ENCODE data around the gene SPTB.

Gene SPTB

GRCh38 chr14:64817631-64818030 is 62.1 kb downstream of the SPTB start:
- CTCF ChIA-PET, result interaction anchor here (1.9 to 2.7 kb wide), 2 partner anchors 18 to 74 kb away, joined by 6 to 15 read pairs; no protein-coding TSS in a partner anchor
- H3K27ac ChIP-seq (ENCODE audit: insufficient read depth in 1 of 2, low read depth in 1 of 2, low read length in 2 of 2, poor library complexity in 1 of 2, severe bottlenecking in 2 of 2), result no peak overlapping the region
- peaks cover 0 to 18% (median 0%) of the 10 kb centered on the region in 5 experiments for H3K27me3 ChIP-seq (replicated peaks in 2 of 5; ENCODE audit: control insufficient read depth in 4 of 5, insufficient read depth in 5 of 5, low read length in 4 of 5)
- POLR2A ChIA-PET, result no interaction called here
- H3K36me3 ChIP-seq (ENCODE audit: control insufficient read depth in 4 of 4, insufficient read depth in 4 of 4, low read length in 3 of 4), result no peaks in the 10 kb centered on the region
- DNase-seq, result no peak
- H3K4me1 ChIP-seq (ENCODE audit: control extremely low read depth in 1 of 4, control insufficient read depth in 4 of 4, insufficient read depth in 4 of 4, low read length in 3 of 4), result no peaks in the 10 kb centered on the region
- H3K9me3 ChIP-seq (ENCODE audit: control extremely low read depth in 1 of 5, control insufficient read depth in 4 of 5, insufficient read depth in 2 of 5, low read depth in 1 of 5, low read length in 4 of 5), result no peaks in the 10 kb centered on the region
- H3K4me3 ChIP-seq (ENCODE audit: control insufficient read depth in 1 of 7, extremely low read depth in 1 of 7, insufficient read depth in 4 of 7, low read depth in 2 of 7, low read length in 6 of 7), result no peak overlapping the region
- WGBS (ENCODE audit: insufficient coverage), result 91% methylated on average over 3 of the region's 3 CpGs

- Histone ChIP-seq H3K9me3 (ENCODE audit: control extremely low read depth in 1 of 5, control insufficient read depth in 4 of 5, insufficient read depth in 2 of 5, low read depth in 1 of 5, low read length in 4 of 5) (no peaks in the 10 kb centered on the region), H3K27me3 (replicated peaks in 2 of 5; ENCODE audit: control insufficient read depth in 4 of 5, insufficient read depth in 5 of 5, low read length in 4 of 5) (peaks cover 0 to 18% (median 0%) of the 10 kb centered on the region in 5 experiments), H3K4me1 (ENCODE audit: control extremely low read depth in 1 of 4, control insufficient read depth in 4 of 4, insufficient read depth in 4 of 4, low read length in 3 of 4) (peaks cover 0 to 2% (median 0%) of the 10 kb centered on the region in 4 experiments), H3K27ac (ENCODE audit: insufficient read depth in 1 of 2, low read depth in 1 of 2, low read length in 2 of 2, poor library complexity in 1 of 2, severe bottlenecking in 2 of 2) (no peak overlapping the region), H3K36me3 (ENCODE audit: control insufficient read depth in 4 of 4, insufficient read depth in 4 of 4, low read length in 3 of 4) (no peaks in the 10 kb centered on the region), H3K4me3 (ENCODE audit: control insufficient read depth in 1 of 7, extremely low read depth in 1 of 7, insufficient read depth in 4 of 7, low read depth in 2 of 7, low read length in 6 of 7) (no peak overlapping the region)
- ChIA-PET POLR2A (no interaction called here), CTCF (interaction anchor here (0.6 to 2.7 kb wide), 6 partner anchors 8 to 76 kb away, joined by 3 to 15 read pairs (median 4); no protein-coding TSS in a partner anchor)
- WGBS (ENCODE audit: insufficient coverage), result 97% methylated on average over 5 of the region's 6 CpGs
- no peak for DNase-seq
Observed at GRCh38 chr14:64816221-64816783, 63.4 kb downstream of the SPTB start.

DNA sequence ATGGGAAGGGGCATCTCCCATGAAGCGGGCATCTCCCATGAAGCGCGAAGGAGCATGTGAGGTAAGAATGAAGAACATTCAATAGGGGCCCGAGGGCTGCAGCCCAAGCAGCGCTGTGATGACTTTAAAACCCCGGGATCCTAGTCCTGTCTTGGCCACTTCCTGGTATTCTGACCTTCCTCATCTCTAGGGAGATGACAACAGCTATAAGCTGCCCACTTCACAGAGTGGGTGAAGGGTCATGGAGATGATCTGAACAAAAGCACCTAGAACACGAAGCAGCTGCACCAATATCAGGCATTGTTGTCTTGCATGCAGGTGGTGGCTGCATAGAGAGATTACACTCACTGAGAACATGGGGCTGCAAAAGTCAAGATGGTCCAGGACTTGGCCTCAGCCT is 64.5 kb downstream of the SPTB start:
- no peak overlapping the region for H3K4me3 ChIP-seq (ENCODE audit: control insufficient read depth in 1 of 7, extremely low read depth in 1 of 7, insufficient read depth in 4 of 7, low read depth in 2 of 7, low read length in 6 of 7)
- CTCF ChIA-PET, result interaction anchor here (0.9 to 1.6 kb wide), 3 partner anchors 15 to 31 kb away, joined by 3 to 4 read pairs (median 3); no protein-coding TSS in a partner anchor
- H3K4me1 ChIP-seq (ENCODE audit: control extremely low read depth in 1 of 4, control insufficient read depth in 4 of 4, insufficient read depth in 4 of 4, low read length in 3 of 4), result peaks cover 0 to 2% (median 0%) of the 10 kb centered on the region in 4 experiments
- H3K36me3 ChIP-seq (ENCODE audit: control insufficient read depth in 4 of 4, insufficient read depth in 4 of 4, low read length in 3 of 4), result no peaks in the 10 kb centered on the region
- no peaks in the 10 kb centered on the region for H3K9me3 ChIP-seq (ENCODE audit: control extremely low read depth in 1 of 5, control insufficient read depth in 4 of 5, insufficient read depth in 2 of 5, low read depth in 1 of 5, low read length in 4 of 5)
- H3K27me3 ChIP-seq (replicated peaks in 2 of 5; ENCODE audit: control insufficient read depth in 4 of 5, insufficient read depth in 5 of 5, low read length in 4 of 5), result peaks cover 0 to 18% (median 0%) of the 10 kb centered on the region in 5 experiments
- DNase-seq, result no peak
- WGBS (ENCODE audit: insufficient coverage), result 100% methylated on average over 4 of the region's 7 CpGs
- POLR2A ChIA-PET, result interaction anchor here (0.5 to 0.7 kb wide), 2 partner anchors 16 to 55 kb away, joined by 3 to 4 read pairs; no protein-coding TSS in a partner anchor
- H3K27ac ChIP-seq (ENCODE audit: insufficient read depth in 1 of 2, low read depth in 1 of 2, low read length in 2 of 2, poor library complexity in 1 of 2, severe bottlenecking in 2 of 2), result no peak overlapping the region

GRCh38 chr14:64812412-64812811 is 67.3 kb downstream of the SPTB start:
- H3K36me3 ChIP-seq (ENCODE audit: control insufficient read depth in 4 of 4, insufficient read depth in 4 of 4, low read length in 3 of 4), result no peaks in the 10 kb centered on the region
- ChIA-PET POLR2A (no interaction called here), CTCF (interaction anchor here (1.2 to 3.4 kb wide), 4 partner anchors 13 to 158 kb away, joined by 3 to 14 read pairs (median 4); no protein-coding TSS in a partner anchor)
- WGBS (ENCODE audit: insufficient coverage), result 86% methylated on average over 8 of the region's 8 CpGs
- no peak for DNase-seq
- H3K4me1 ChIP-seq (ENCODE audit: control extremely low read depth in 1 of 4, control insufficient read depth in 4 of 4, insufficient read depth in 4 of 4, low read length in 3 of 4), result peaks cover 0 to 2% (median 0%) of the 10 kb centered on the region in 4 experiments
- no peak overlapping the region for H3K4me3 ChIP-seq (ENCODE audit: control insufficient read depth in 1 of 7, extremely low read depth in 1 of 7, insufficient read depth in 4 of 7, low read depth in 2 of 7, low read length in 6 of 7)
- H3K27ac ChIP-seq (ENCODE audit: insufficient read depth in 1 of 2, low read depth in 1 of 2, low read length in 2 of 2, poor library complexity in 1 of 2, severe bottlenecking in 2 of 2), result no peak overlapping the region
- H3K9me3 ChIP-seq (ENCODE audit: control extremely low read depth in 1 of 5, control insufficient read depth in 4 of 5, insufficient read depth in 2 of 5, low read depth in 1 of 5, low read length in 4 of 5), result no peaks in the 10 kb centered on the region
- peaks cover 0 to 8% (median 0%) of the 10 kb centered on the region in 5 experiments for H3K27me3 ChIP-seq (replicated peaks in 2 of 5; ENCODE audit: control insufficient read depth in 4 of 5, insufficient read depth in 5 of 5, low read length in 4 of 5)

GRCh38 chr14:64811676-64812075 is 68.0 kb downstream of the SPTB start:
- ChIA-PET CTCF (interaction anchor here (3.4 kb wide), 1 partner anchor 80 kb away, joined by 14 read pairs; no protein-coding TSS in a partner anchor), POLR2A (no interaction called here)
- no peak for DNase-seq
- Histone ChIP-seq H3K4me3 (ENCODE audit: control insufficient read depth in 1 of 7, extremely low read depth in 1 of 7, insufficient read depth in 4 of 7, low read depth in 2 of 7, low read length in 6 of 7) (no peak overlapping the region), H3K4me1 (ENCODE audit: control extremely low read depth in 1 of 4, control insufficient read depth in 4 of 4, insufficient read depth in 4 of 4, low read length in 3 of 4) (peaks cover 0 to 2% (median 0%) of the 10 kb centered on the region in 4 experiments), H3K27me3 (replicated peaks in 2 of 5; ENCODE audit: control insufficient read depth in 4 of 5, insufficient read depth in 5 of 5, low read length in 4 of 5) (peaks cover 0 to 6% (median 0%) of the 10 kb centered on the region in 5 experiments), H3K9me3 (ENCODE audit: control extremely low read depth in 1 of 5, control insufficient read depth in 4 of 5, insufficient read depth in 2 of 5, low read depth in 1 of 5, low read length in 4 of 5) (no peaks in the 10 kb centered on the region), H3K36me3 (ENCODE audit: control insufficient read depth in 4 of 4, insufficient read depth in 4 of 4, low read length in 3 of 4) (no peaks in the 10 kb centered on the region), H3K27ac (ENCODE audit: insufficient read depth in 1 of 2, low read depth in 1 of 2, low read length in 2 of 2, poor library complexity in 1 of 2, severe bottlenecking in 2 of 2) (no peak overlapping the region)
- no CpG with 5 or more reads among the region's 1 CpG for WGBS (ENCODE audit: insufficient coverage)

DNA sequence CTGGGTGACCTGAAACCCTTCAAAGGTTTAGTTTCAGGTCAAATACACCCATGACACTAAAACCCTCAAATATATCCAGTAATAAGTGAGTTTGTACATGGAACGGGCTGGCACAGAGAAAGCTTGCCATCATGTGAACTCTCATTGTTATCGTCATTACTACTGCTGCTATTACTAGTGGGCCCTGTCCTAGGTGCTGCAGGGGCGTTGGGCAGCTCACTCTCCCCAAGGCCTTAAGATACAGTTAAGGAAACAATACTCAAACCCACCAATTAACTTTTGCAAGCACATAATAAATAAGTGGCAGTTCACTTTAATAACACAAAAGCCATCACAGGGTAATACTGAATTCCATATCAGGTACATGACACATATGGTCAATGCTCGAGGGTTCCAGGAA is 71.3 kb downstream of the SPTB start:
- Histone ChIP-seq H3K27me3 (replicated peaks in 2 of 5; ENCODE audit: control insufficient read depth in 4 of 5, insufficient read depth in 5 of 5, low read length in 4 of 5) (peaks cover 0 to 4% (median 0%) of the 10 kb centered on the region in 5 experiments), H3K9me3 (ENCODE audit: control extremely low read depth in 1 of 5, control insufficient read depth in 4 of 5, insufficient read depth in 2 of 5, low read depth in 1 of 5, low read length in 4 of 5) (no peaks in the 10 kb centered on the region), H3K27ac (ENCODE audit: insufficient read depth in 1 of 2, low read depth in 1 of 2, low read length in 2 of 2, poor library complexity in 1 of 2, severe bottlenecking in 2 of 2) (no peak overlapping the region), H3K4me3 (ENCODE audit: control insufficient read depth in 1 of 7, extremely low read depth in 1 of 7, insufficient read depth in 4 of 7, low read depth in 2 of 7, low read length in 6 of 7) (no peak overlapping the region), H3K36me3 (ENCODE audit: control insufficient read depth in 4 of 4, insufficient read depth in 4 of 4, low read length in 3 of 4) (no peaks in the 10 kb centered on the region), H3K4me1 (ENCODE audit: control extremely low read depth in 1 of 4, control insufficient read depth in 4 of 4, insufficient read depth in 4 of 4, low read length in 3 of 4) (peaks cover 0 to 2% (median 0%) of the 10 kb centered on the region in 4 experiments)
- no peak for DNase-seq
- 95% methylated on average over 3 of the region's 4 CpGs for whole genome bisulfite sequencing (ENCODE audit: insufficient coverage)
- ChIA-PET CTCF (interaction anchor here (0.9 to 2.5 kb wide), 5 partner anchors 8 to 83 kb away, joined by 3 to 8 read pairs (median 4); no protein-coding TSS in a partner anchor), POLR2A (no interaction called here)

DNA sequence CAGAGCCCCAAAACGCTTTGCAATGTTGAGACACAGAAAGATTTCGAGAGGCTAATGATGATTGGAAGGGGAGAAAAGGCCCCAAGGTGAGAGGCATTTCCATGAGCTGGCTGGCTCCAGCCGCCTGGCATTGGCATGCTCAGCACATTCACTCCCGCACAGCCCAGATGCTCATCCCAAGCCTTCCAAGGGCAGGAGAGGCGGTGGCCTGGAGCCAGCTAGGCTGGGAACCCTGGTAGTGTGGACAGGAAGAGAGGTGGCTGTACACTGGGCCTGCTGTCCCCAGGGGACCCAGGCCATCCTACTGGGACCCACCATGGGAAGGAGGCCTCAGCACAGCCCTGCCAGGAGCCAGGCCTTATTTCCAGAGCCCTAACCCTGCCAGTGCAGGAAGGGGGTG is 72.2 kb downstream of the SPTB start:
- no peaks in the 10 kb centered on the region for H3K9me3 ChIP-seq (ENCODE audit: control extremely low read depth in 1 of 5, control insufficient read depth in 4 of 5, insufficient read depth in 2 of 5, low read depth in 1 of 5, low read length in 4 of 5)
- H3K4me1 ChIP-seq (ENCODE audit: control extremely low read depth in 1 of 4, control insufficient read depth in 4 of 4, insufficient read depth in 4 of 4, low read length in 3 of 4), result peaks cover 0 to 2% (median 0%) of the 10 kb centered on the region in 4 experiments
- H3K36me3 ChIP-seq (ENCODE audit: control insufficient read depth in 4 of 4, insufficient read depth in 4 of 4, low read length in 3 of 4), result no peaks in the 10 kb centered on the region
- CTCF ChIA-PET, result interaction anchor here (1.2 to 2.5 kb wide), 3 partner anchors 8 to 12 kb away, joined by 3 to 8 read pairs (median 4); no protein-coding TSS in a partner anchor
- WGBS (ENCODE audit: insufficient coverage), result 98% methylated on average over 5 of the region's 5 CpGs
- POLR2A ChIA-PET, result no interaction called here
- H3K27me3 ChIP-seq (replicated peaks in 2 of 5; ENCODE audit: control insufficient read depth in 4 of 5, insufficient read depth in 5 of 5, low read length in 4 of 5), result peaks cover 0 to 4% (median 0%) of the 10 kb centered on the region in 5 experiments
- DNase-seq, result no peak
- H3K27ac ChIP-seq (ENCODE audit: insufficient read depth in 1 of 2, low read depth in 1 of 2, low read length in 2 of 2, poor library complexity in 1 of 2, severe bottlenecking in 2 of 2), result no peak overlapping the region
- H3K4me3 ChIP-seq (ENCODE audit: control insufficient read depth in 1 of 7, extremely low read depth in 1 of 7, insufficient read depth in 4 of 7, low read depth in 2 of 7, low read length in 6 of 7), result no peak overlapping the region
